ACC112 (cell line): Measurements from ENCODE around the gene ROR1.

Experiments used
- H2AFZ ChIP-seq: fragments of 200-600 bp; sonication (generic); one replicate; pipeline ENCODE4 v1.6.0; 2017; ENCODE audit warnings: antibody characterized with exemption, low read length; ENCODE audit not compliant: unreplicated experiment
- H3K27ac ChIP-seq: fragments of 200-600 bp; sonication (generic); 2 replicates; pipeline ENCODE4 v1.5.1; 2014; ENCODE audit warnings: low read depth, mild to moderate bottlenecking, antibody characterized with exemption, low read length, moderate library complexity
- H3K27me3 ChIP-seq: fragments of 200-600 bp; sonication (generic); 2 replicates; pipeline ENCODE4 v1.6.1; 2014; ENCODE audit warnings: mild to moderate bottlenecking, antibody characterized with exemption, low read length, moderate library complexity, mixed read lengths; ENCODE audit not compliant: insufficient read depth
- H3K36me3 ChIP-seq: fragments of 200-600 bp; sonication (generic); 2 replicates; pipeline ENCODE4 v1.6.1; 2016; ENCODE audit warnings: mild to moderate bottlenecking, antibody characterized with exemption, low read length, moderate library complexity, mixed read lengths; ENCODE audit not compliant: insufficient read depth
- H3K4me1 ChIP-seq: fragments of 200-600 bp; sonication (generic); one replicate; pipeline ENCODE4 v1.6.1; 2016; ENCODE audit warnings: low read length, mixed read lengths; ENCODE audit not compliant: insufficient read depth, unreplicated experiment, control insufficient read depth
- H3K4me3 ChIP-seq: fragments of 200-600 bp; sonication (generic); 2 replicates; pipeline ENCODE4 v1.5.1; 2014; ENCODE audit warnings: mild to moderate bottlenecking, low read depth, low read length
- H3K79me2 ChIP-seq: fragments of 200-600 bp; sonication (generic); one replicate; pipeline ENCODE4 v1.6.0; 2016; ENCODE audit warnings: low read length; ENCODE audit not compliant: control insufficient read depth, unreplicated experiment, insufficient read depth

Gene ROR1

DNA sequence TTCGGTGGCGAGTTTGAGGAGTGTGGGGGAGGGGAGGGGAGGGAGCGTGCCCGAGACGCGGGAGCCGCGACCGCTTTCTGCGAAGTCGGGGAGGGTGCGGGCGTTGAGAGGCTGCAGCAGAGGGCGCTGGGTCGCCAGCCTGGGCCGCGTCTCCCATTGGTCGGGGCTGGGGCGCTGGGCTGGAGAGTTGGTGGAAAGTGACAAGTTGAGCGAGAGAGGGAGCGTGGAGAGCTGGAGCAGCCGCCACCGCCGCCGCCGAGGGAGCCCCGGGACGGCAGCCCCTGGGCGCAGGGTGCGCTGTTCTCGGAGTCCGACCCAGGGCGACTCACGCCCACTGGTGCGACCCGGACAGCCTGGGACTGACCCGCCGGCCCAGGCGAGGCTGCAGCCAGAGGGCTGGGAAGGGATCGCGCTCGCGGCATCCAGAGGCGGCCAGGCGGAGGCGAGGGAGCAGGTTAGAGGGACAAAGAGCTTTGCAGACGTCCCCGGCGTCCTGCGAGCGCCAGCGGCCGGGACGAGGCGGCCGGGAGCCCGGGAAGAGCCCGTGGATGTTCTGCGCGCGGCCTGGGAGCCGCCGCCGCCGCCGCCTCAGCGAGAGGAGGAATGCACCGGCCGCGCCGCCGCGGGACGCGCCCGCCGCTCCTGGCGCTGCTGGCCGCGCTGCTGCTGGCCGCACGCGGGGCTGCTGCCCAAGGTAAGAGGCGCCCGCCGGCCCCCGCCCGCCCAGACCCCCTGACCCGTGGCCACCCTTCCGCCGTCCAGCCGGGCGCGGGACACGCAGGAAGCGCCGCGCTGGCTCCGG, at the start of gene ROR1:
Gene ROR1 (plus strand): TSS at position 203 of the 802 bp plus-strand sequence.
- Histone ChIP-seq H3K27me3 (no peaks in the 10 kb centered on the region), H3K27ac (peak within 1 kb of the TSS; percentile 60; the same call in 1 of the 2 replicates), H3K4me1 (peaks cover 26% of the 10 kb centered on the region), H3K36me3 (no peaks in the 10 kb centered on the region), H2AFZ (peak within 1 kb of the TSS; percentile 93), H3K79me2 (peaks cover 42% of the 10 kb centered on the region), H3K4me3 (peak within 1 kb of the TSS; percentile 99)

DNA sequence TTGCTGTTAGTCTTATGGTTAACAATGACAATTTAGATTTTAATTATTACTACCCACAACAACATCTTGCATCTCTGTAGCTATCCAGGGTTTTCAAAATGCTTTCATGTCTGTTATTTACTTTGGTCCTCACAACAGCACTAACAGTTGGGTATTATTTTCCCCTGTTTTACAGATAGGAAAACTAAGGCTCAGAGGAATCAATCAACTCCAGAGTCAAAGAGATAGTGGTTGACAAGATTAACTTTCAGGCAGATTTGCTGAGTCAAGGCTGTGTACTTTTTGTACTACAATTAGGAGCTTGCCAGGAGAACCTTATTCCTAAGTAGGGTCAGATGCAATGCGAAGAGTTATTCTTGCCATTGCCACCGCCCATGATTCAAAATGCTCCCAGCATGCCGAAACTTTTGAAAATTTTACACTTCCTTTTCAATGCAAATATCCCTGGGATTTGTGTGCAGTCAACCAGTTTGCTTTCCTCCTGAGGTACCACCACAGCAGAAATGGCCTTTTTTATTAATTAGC, 49.4 kb upstream of the ROR1 start:
- Histone ChIP-seq H3K4me1 (peaks cover 24% of the 10 kb centered on the region), H3K4me3 (no peak overlapping the region), H3K27ac (no peak overlapping the region), H3K36me3 (no peaks in the 10 kb centered on the region), H3K27me3 (no peaks in the 10 kb centered on the region), H3K79me2 (no peaks in the 10 kb centered on the region), H2AFZ (no peak overlapping the region)

DNA sequence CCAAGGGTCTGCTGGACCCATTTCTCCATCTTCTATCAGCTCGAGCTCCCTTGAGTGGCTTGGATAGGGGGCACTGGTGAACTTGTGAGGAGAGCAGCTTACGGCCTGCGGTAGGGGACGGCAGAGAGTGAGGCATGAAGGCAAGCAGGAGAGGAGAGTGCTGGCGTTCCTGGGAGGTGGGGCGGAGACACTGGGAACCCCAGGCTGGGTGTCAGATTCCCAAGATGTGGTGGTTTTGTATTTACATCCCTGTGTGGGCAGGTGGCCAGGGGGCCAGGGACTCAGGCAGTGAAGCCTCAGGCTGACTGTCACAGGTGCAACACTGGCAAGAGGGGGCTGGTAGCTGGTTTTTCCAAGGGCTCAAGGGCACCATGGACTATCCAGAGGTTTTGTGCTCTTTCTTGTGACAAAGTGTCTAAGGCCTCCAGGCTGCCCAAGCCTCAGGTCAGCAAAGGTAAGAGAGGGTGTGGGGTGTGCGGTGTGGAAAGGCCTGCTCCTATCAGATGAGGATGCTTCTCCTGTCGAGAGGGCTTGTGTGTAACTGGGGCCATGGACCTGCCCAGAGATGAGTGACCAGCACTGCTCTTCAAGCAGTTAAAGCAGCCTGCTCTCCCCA, 45.1 kb upstream of the ROR1 start:
- H2AFZ ChIP-seq = no peak overlapping the region
- H3K27me3 ChIP-seq = no peaks in the 10 kb centered on the region
- H3K36me3 ChIP-seq = no peaks in the 10 kb centered on the region
- H3K79me2 ChIP-seq = no peaks in the 10 kb centered on the region
- H3K4me1 ChIP-seq = peaks cover 23% of the 10 kb centered on the region
- no peak overlapping the region for H3K27ac ChIP-seq
- H3K4me3 ChIP-seq = no peak overlapping the region

DNA sequence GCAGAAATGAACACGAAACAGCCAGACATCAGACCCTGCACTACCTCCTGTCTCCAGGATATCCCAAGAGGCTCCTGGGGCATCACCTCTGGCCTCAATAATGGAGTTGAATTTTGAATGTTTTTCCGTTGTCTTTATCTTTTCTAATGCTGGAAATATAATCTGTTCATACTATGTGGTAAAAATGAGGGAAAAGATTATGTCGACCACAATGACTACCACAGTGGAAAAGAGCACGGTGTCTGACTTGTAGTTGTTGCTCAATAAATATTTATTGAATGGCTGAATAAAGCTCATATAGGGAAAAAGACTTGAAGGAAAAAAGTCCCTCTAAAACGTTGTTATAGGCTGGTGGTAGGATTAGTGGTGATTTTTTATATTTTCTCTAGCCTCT, 44.6 kb upstream of the ROR1 start:
- H3K36me3 ChIP-seq = no peaks in the 10 kb centered on the region
- H3K4me3 ChIP-seq = no peak overlapping the region
- no peak overlapping the region for H3K27ac ChIP-seq
- no peaks in the 10 kb centered on the region for H3K79me2 ChIP-seq
- H3K27me3 ChIP-seq = no peaks in the 10 kb centered on the region
- no peak overlapping the region for H2AFZ ChIP-seq
- peaks cover 18% of the 10 kb centered on the region for H3K4me1 ChIP-seq

DNA sequence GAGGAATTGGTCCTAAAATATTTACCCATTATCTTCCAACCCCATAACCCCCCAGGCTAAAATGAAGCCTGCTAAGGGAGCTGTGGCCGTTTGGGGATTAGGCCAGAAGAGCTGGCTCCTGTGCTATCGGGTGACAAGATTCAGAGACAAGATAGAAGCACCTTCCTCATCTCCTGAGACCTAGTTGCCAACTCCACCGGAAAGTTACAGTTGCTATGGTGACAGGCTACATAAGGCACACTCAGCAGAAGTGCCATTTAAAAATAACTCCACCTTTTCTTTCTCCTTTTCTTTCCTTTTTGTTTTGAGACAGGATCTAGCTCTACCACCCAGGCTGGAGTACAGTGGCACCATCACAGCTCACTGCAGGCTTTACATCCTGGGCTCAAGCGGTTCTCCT, 43.6 kb upstream of the ROR1 start:
- H3K27me3 ChIP-seq = no peaks in the 10 kb centered on the region
- peaks cover 18% of the 10 kb centered on the region for H3K4me1 ChIP-seq
- H3K27ac ChIP-seq = peak overlapping the region; percentile 23; the same call in 1 of the 2 replicates
- no peaks in the 10 kb centered on the region for H3K79me2 ChIP-seq
- H3K36me3 ChIP-seq = no peaks in the 10 kb centered on the region
- no peak overlapping the region for H3K4me3 ChIP-seq
- H2AFZ ChIP-seq = no peak overlapping the region

DNA sequence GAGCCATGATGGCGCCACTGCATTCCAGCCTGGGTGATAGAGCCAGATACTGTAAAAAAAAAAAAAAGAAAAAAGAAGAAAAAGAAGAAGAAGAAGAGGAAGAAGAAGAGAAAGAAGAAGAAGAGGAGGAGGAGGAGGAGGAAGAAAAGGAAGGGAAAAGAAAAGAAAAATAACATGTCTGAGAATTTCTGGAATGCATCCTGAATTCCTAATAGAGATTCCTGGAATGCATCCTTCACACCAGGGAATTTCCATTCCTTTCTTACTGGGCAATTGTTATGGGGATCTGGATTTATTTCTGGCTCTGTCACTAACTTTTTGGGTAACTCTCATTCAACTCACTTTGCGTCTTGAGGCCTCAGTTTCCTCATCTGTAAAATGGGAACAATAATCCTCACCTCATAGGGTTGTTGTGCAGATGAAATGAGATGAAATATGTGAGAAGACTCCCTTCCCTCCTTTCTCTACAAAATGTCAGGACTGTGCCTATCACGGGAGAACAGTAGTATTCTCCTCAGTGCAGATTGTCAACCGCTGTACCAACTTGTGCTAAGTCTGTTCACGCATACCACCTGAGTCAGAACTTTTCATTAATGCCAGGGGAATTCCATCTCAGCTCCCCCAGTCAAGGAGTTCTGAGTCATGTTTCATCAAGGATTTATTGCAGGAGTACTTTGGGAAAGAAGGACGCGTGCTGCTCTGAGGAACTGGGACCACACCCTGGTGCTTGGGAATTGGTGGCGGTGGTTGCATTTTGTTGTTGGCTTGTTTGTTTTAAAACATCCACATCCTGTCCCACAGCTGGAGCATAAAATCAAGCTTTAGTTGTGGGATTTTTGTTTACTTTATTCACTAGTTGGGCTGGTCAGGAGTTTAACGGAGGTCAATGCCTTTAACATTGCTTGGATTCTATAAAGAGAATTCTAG, 42.4 kb upstream of the ROR1 start:
- Histone ChIP-seq H2AFZ (peak overlapping the region; percentile 1), H3K27ac (peak overlapping the region; percentile 77), H3K36me3 (no peaks in the 10 kb centered on the region), H3K4me3 (peak overlapping the region; percentile 46), H3K79me2 (no peaks in the 10 kb centered on the region), H3K4me1 (peaks cover 18% of the 10 kb centered on the region), H3K27me3 (no peaks in the 10 kb centered on the region)

DNA sequence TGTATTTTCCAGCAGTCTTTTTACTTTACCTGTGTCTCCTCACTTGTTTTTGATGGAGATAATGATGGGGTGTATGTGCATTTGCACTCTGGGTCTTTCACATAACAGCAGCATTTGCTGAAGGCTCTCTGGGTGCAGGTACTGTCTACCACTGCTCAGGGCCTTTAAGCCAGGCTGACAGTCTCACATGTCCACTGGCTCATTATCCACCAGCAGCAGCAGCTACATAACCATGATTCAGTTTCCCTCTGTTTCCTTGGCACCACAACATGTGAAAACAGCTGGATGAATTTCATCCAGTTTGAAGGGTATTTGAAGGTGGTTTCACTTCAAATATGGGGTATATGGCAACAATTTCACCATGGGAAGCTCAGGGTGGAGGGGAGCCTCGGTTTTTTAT, 41.2 kb upstream of the ROR1 start:
- Histone ChIP-seq H2AFZ (peak overlapping the region; percentile 1), H3K79me2 (no peaks in the 10 kb centered on the region), H3K36me3 (no peaks in the 10 kb centered on the region), H3K4me1 (peaks cover 18% of the 10 kb centered on the region), H3K27me3 (no peaks in the 10 kb centered on the region), H3K4me3 (no peak overlapping the region), H3K27ac (peak overlapping the region; percentile 77)

DNA sequence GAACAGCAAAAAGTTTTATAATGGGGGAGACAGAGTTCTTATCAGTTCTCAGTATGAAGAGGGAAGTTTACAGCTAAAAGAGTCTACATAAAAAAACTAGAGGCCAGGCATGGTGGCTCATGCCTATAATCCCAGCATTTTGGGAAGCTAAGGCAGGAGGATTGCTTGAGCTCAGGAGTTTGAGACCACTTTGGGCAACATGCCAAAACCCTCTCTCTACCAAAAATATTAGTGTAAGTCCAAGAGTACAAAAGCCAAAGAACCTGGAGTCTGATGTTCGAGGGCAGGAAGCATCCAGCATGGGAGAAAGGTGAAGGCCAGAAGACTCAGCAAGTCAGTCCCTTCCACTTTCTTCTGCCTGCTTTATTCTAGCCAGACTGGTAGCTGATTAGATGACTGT, 35.0 kb upstream of the ROR1 start:
- Histone ChIP-seq H2AFZ (no peak overlapping the region), H3K4me3 (no peak overlapping the region), H3K36me3 (no peaks in the 10 kb centered on the region), H3K79me2 (no peaks in the 10 kb centered on the region), H3K4me1 (no peaks in the 10 kb centered on the region), H3K27ac (no peak overlapping the region), H3K27me3 (no peaks in the 10 kb centered on the region)

DNA sequence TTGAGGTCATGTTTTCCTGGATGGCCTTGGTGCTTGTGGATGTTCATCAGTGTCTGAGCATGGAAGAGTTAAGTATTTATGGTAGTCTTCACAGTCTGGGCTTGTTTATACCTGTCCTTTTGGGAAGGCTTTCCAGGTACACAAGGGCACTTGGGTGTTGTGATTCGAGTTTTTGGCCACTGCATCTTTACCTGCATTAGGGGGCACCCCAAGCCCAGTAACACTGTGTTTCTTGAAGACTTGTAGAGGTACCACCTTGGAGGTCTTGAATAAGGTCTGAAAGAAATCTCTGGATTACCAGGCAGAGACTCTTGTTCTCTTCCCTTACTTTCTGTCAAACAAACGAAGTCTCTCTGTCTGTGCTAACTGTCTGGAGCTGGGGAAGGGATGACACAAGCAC, 34.4 kb upstream of the ROR1 start:
- Histone ChIP-seq H3K27ac (no peak overlapping the region), H3K27me3 (no peaks in the 10 kb centered on the region), H3K79me2 (no peaks in the 10 kb centered on the region), H3K4me1 (no peaks in the 10 kb centered on the region), H3K4me3 (no peak overlapping the region), H3K36me3 (no peaks in the 10 kb centered on the region), H2AFZ (no peak overlapping the region)

DNA sequence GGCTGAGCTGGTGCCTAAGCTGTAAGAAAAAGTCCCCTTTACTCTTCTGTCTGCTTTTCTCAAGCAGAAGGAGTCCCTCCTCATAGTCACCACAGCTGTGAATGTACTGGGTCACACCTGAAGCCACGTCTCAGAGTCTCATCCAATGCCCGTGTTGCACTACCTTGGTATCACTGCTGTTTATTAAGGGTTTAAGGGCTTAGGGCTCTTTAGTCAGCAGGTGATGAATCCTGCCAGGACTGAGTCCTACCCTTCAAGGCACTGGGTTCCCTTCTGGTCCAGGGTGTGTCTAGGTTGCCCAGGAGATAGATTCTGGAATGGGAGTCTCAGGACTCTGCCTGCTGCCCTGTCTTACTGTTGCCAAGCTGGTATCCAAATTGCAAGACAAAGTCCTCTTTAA, 33.4 kb upstream of the ROR1 start:
- Histone ChIP-seq H3K27ac (no peak overlapping the region), H3K4me1 (no peaks in the 10 kb centered on the region), H3K36me3 (no peaks in the 10 kb centered on the region), H3K27me3 (no peaks in the 10 kb centered on the region), H3K4me3 (no peak overlapping the region), H3K79me2 (no peaks in the 10 kb centered on the region), H2AFZ (no peak overlapping the region)
